KMS-11 (cell line): ENCODE results near the gene CLBA1.

ENCODE experiments used
- H2AFZ ChIP-seq: fragments of 200-600 bp; sonication (generic); 2 replicates; pipeline ENCODE4 v1.6.1; 2016; ENCODE audit warnings: antibody characterized with exemption, mixed run types, low read depth
- H3K27ac ChIP-seq: fragments of 200-600 bp; sonication (generic); 2 replicates; pipeline ENCODE4 v1.6.1; 2016; ENCODE audit warnings: mild to moderate bottlenecking, mixed run types
- H3K27me3 ChIP-seq: fragments of 200-600 bp; sonication (generic); 2 replicates; pipeline ENCODE4 v1.6.1; 2017; ENCODE audit warnings: mild to moderate bottlenecking, low read depth, mixed run types, moderate library complexity; ENCODE audit not compliant: insufficient read depth
- H3K36me3 ChIP-seq: fragments of 200-600 bp; sonication (generic); 2 replicates; pipeline ENCODE4 v1.6.1; 2017; ENCODE audit warnings: mild to moderate bottlenecking, mixed run types; ENCODE audit not compliant: insufficient read depth
- H3K4me1 ChIP-seq: fragments of 200-600 bp; sonication (generic); 2 replicates; pipeline ENCODE4 v1.6.1; 2016; ENCODE audit warnings: mild to moderate bottlenecking, low read depth, mixed run types; ENCODE audit not compliant: poor library complexity, severe bottlenecking
- H3K4me2 ChIP-seq: fragments of 200-600 bp; sonication (generic); 2 replicates; pipeline ENCODE4 v1.7.0; 2016; ENCODE audit warnings: mild to moderate bottlenecking, mixed run types
- H3K4me3 ChIP-seq: fragments of 200-600 bp; sonication (generic); IDR thresholded peaks from 2 replicates; pipeline ENCODE4 v1.6.1; 2017; ENCODE audit warnings: low read depth, low read length, mixed read lengths; ENCODE audit not compliant: insufficient read depth
- H3K79me2 ChIP-seq: fragments of 200-600 bp; sonication (generic); 2 replicates; pipeline ENCODE4 v1.6.1; 2016; ENCODE audit warnings: low read depth, mixed run types; ENCODE audit not compliant: insufficient read depth
- H3K9ac ChIP-seq: fragments of 200-600 bp; sonication (generic); 2 replicates; pipeline ENCODE4 v1.6.1; 2016; ENCODE audit warnings: mild to moderate bottlenecking, mixed run types
- H4K20me1 ChIP-seq: fragments of 200-600 bp; sonication (generic); 2 replicates; pipeline ENCODE4 v1.6.1; 2016; ENCODE audit warnings: mild to moderate bottlenecking, mixed run types; ENCODE audit not compliant: insufficient read depth
- TF ChIP-seq, protein P1 (sequence below): fragments of 200-600 bp; sonication (generic); conservative IDR thresholded peaks from 2 replicates; pipeline ENCODE4 v1.6.1; 2017; ENCODE audit warnings: low read depth, mild to moderate bottlenecking, antibody characterized with exemption, low read length, moderate library complexity, mixed read lengths

CLBA1 gene

DNA sequence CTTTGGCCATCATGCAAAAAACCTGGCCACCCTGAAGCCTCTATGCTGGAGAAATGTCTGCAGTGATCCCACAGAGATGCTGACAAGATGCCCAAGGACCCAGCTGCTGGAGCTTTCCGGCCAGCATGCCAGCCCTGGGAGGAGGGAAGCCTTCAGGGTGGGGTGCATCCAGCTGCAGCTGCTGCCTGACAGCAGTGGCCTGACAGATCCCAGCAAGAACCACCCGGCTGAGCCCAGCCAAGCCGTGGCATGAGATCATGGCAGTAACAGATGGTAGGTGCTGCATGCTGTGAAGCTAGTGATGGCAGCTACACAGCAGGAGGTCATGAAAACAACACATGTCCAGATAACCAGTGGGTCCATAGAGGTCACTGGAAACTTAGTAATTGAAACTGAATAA is 13.8 kb downstream of the CLBA1 start:
- no peak overlapping the region for H3K4me3 ChIP-seq
- H3K36me3 ChIP-seq = no peaks in the 10 kb centered on the region
- no peaks in the 10 kb centered on the region for H3K27me3 ChIP-seq
- no peak overlapping the region for H2AFZ ChIP-seq
- TF ChIP-seq, protein P1, sequence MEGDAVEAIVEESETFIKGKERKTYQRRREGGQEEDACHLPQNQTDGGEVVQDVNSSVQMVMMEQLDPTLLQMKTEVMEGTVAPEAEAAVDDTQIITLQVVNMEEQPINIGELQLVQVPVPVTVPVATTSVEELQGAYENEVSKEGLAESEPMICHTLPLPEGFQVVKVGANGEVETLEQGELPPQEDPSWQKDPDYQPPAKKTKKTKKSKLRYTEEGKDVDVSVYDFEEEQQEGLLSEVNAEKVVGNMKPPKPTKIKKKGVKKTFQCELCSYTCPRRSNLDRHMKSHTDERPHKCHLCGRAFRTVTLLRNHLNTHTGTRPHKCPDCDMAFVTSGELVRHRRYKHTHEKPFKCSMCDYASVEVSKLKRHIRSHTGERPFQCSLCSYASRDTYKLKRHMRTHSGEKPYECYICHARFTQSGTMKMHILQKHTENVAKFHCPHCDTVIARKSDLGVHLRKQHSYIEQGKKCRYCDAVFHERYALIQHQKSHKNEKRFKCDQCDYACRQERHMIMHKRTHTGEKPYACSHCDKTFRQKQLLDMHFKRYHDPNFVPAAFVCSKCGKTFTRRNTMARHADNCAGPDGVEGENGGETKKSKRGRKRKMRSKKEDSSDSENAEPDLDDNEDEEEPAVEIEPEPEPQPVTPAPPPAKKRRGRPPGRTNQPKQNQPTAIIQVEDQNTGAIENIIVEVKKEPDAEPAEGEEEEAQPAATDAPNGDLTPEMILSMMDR = no peak
- no peak overlapping the region for H3K9ac ChIP-seq
- no peaks in the 10 kb centered on the region for H4K20me1 ChIP-seq
- H3K27ac ChIP-seq = no peak overlapping the region
- peaks cover 31% of the 10 kb centered on the region for H3K4me1 ChIP-seq
- no peaks in the 10 kb centered on the region for H3K79me2 ChIP-seq
- H3K4me2 ChIP-seq = no peak overlapping the region

DNA sequence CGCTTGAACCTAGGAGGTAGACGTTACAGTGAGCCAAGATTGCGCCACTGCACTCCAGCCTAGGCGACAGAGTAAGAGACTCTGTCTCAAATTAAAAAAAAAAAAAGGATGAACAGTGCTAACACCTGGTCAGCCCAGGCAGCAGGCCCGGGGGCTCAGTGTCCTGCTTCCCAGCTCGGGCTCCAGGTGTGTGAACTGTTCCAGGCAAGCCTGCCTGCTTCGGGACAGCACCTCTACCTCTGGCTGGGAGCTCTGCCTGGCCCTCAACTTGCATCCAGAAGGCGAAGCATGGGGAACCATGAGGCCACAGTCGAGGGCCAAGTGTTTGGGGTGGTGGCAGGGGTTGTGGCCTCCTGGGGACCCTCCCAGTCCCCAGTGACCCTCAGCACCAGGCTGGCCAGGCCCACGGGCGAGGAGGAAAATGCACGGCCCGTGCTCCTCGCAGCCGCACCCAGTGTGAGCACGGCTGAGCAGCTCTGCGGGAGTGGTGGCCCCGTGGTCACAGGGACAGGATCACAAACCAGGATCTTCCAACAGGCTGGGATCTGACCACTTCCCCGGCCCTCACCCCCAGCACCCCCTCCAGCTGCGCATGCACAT is 19.8 kb downstream of the CLBA1 start:
- TF ChIP-seq, protein P1 = no peak
- H3K4me2 ChIP-seq = peak overlapping the region; percentile 34; the same call in 1 of the 2 replicates
- H4K20me1 ChIP-seq = no peaks in the 10 kb centered on the region
- peaks cover 23% of the 10 kb centered on the region for H3K79me2 ChIP-seq
- no peak overlapping the region for H2AFZ ChIP-seq
- H3K36me3 ChIP-seq = no peaks in the 10 kb centered on the region
- H3K27ac ChIP-seq = peak overlapping the region; percentile 87
- no peak overlapping the region for H3K4me3 ChIP-seq
- H3K4me1 ChIP-seq = peaks cover 52% of the 10 kb centered on the region
- H3K27me3 ChIP-seq = no peaks in the 10 kb centered on the region
- H3K9ac ChIP-seq = peak overlapping the region; percentile 28; the same call in 1 of the 2 replicates

DNA sequence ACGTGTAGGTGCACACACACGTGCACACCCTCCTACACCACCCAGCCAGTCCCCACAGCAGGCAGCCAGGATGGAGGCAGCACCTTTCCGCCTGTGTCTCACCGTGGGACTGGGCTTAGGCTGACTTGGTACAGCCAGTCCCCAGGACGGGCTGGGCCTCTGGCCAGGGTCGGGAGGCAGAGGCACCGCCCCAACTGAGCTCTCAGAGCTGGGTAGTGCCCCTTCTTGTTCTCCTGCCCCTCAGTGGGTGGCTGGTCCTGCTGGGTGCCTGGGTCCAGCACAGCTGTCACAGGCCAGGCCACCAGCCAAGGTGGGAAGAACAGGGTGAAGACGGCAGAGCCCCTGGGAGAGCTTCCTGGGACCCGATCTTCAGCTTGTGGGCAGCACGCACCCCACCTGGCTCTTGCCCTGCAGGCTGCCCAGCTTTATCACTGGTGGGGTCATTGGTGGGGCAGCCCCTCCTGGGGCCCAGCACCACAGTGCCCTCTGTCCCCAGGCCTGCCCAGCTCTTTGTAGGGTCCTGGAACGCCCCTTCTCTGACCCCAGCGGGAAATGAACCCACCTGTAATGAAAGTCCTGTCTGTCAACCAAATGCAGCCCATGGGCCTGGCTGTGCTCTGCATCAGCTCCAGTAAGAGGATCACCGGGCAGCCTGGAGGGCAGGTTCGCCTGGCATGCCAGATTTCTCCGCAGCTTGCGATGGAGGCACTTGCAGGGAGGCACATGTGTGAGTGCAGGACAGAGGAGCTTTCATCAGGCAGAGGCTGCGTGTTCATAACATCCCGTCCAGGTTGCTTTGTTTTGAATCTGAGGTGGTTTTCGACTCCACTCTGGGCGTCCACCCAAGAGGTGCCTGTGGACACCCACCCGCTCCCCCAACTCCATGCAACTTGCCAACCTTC is 20.6 kb downstream of the CLBA1 start:
- Histone ChIP-seq H2AFZ (no peak overlapping the region), H4K20me1 (no peaks in the 10 kb centered on the region), H3K9ac (no peak overlapping the region), H3K27me3 (no peaks in the 10 kb centered on the region), H3K4me2 (peak overlapping the region; percentile 34; the same call in 1 of the 2 replicates), H3K79me2 (peaks cover 31% of the 10 kb centered on the region), H3K4me1 (peaks cover 52% of the 10 kb centered on the region), H3K4me3 (no peak overlapping the region), H3K27ac (peak overlapping the region; percentile 87; the same call in 1 of the 2 replicates), H3K36me3 (no peaks in the 10 kb centered on the region)
- TF ChIP-seq, protein P1 = no peak

DNA sequence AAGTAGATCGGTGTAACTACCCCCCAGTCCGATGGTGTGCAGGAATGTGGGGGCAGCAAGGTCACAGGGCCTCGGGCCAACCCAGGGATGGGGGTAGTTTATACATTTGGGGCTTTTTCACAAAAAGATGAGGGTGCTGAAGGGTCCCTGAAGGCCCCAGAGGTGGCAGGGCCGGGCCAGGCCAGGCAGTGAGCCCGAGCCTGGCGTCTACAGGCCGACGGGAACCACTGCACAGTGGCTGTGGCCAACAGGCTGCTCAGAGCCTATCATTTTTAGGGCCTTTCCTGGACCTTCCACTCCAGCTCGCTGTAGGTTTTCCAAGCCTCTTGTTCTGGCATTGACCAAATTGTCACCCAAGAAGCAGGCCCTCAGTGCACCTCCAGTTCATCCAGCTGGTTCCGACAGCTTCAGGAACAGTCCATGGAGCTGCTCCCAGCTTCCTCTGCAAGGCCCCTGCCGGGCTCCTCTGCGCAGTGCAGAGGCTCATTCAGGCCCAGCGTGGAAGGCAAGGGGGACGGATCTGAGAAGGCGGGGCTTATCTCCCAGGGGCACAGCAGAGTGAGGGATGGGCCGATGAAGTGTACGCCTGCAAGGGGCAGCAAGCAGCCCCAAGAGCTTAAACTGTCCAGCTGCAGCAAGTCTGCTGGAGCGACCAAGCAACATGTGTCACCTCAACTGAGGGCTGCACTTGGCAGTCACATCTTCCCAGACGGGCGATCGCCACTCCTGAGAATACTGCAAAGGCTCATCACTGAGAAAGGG is 21.4 kb downstream of the CLBA1 start:
- no peak overlapping the region for H3K4me3 ChIP-seq
- no peaks in the 10 kb centered on the region for H3K27me3 ChIP-seq
- TF ChIP-seq, protein P1 = no peak
- peaks cover 52% of the 10 kb centered on the region for H3K4me1 ChIP-seq
- no peak overlapping the region for H2AFZ ChIP-seq
- H3K4me2 ChIP-seq = no peak overlapping the region
- H3K79me2 ChIP-seq = peaks cover 39% of the 10 kb centered on the region
- 0 out of 2 replicates have a peak, but pooled peaks cover 7% of the 10 kb centered on the region for H4K20me1 ChIP-seq
- no peaks in the 10 kb centered on the region for H3K36me3 ChIP-seq
- H3K27ac ChIP-seq = peak overlapping the region; percentile 87; the same call in 1 of the 2 replicates
- no peak overlapping the region for H3K9ac ChIP-seq
